Stimulated activated naive CD8-positive, alpha-beta T cell treated with anti-CD3 and anti-CD28 coated beads, Interleukin-15, amount 100 ng/mL, for 72 hours (primary cell): ENCODE data around the gene KRT76.
A peak's percentile ranks its signal among the peaks of the same experiment; 100 is the strongest.

Experiments used
- ATAC-seq: fragments of 150-1000 bp; cut with Tn5 transposase; 2 replicates; pipeline ENCODE4 v1.10.0; 2021; ENCODE audit warnings: mild to moderate bottlenecking, moderate library complexity
- DNase-seq, 2 donors: peaks; one replicate each; pipeline ENCODE4 v3.0.0; 2021 to 2022
- H3K27ac Mint-ChIP-seq, 2 donors: one replicate each; pipeline ENCODE4 v1.8.0; 2022; ENCODE audit warnings: mild to moderate bottlenecking in 2 of 2, mixed read lengths in 2 of 2, moderate library complexity in 2 of 2
- H3K27me3 Mint-ChIP-seq: one replicate; pipeline ENCODE4 v1.8.0; 2022; ENCODE audit warnings: mixed read lengths
- H3K4me1 Mint-ChIP-seq: one replicate; pipeline ENCODE4 v1.8.0; 2022; ENCODE audit warnings: mild to moderate bottlenecking, mixed read lengths
- H3K4me3 Mint-ChIP-seq, 2 donors: one replicate each; pipeline ENCODE4 v1.8.0; 2022; ENCODE audit warnings: mild to moderate bottlenecking in 2 of 2, mixed read lengths in 2 of 2, moderate library complexity in 1 of 2
- H3K9me3 Mint-ChIP-seq, 2 donors: one replicate each; pipeline ENCODE4 v1.8.0; 2022; ENCODE audit warnings: mixed read lengths in 2 of 2

KRT76 gene

DNA sequence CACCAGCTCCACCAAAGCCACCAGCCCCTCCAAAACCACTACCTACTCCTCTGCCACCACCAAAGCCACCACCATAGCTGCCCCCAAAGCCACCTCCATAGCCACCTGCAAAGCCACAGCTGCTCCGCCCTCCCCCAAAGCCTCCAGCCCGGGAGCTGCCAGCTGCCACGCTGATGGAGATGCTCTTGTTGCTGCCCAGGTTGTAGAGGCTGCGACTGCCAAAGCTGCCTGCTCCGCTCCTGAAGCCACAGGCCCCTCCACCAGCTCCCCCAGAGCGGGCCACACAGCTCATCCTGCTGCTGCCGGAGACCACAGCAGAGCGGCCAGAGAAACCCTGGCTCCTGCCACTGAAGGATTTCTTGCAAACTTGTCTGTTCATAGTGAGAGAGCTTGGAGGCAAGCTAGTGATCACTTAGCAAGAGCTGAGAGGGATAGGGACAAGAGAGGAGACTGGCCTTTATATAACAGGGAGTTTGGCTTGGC, at the start of gene KRT76:
KRT76 (minus strand) TSS at position 433 of the 483 bp plus-strand sequence; CDS start at position 379, 54 bp downstream.
- no peaks in the 10 kb centered on the region for H3K27me3 Mint-ChIP-seq
- H3K27ac Mint-ChIP-seq: no peak within 1 kb of the TSS
- H3K4me3 Mint-ChIP-seq: no peak within 1 kb of the TSS
- H3K9me3 Mint-ChIP-seq: no peaks in the 10 kb centered on the region
- ATAC-seq: no peak
- DNase-seq: no peak
- H3K4me1 Mint-ChIP-seq: no peaks in the 10 kb centered on the region

DNA sequence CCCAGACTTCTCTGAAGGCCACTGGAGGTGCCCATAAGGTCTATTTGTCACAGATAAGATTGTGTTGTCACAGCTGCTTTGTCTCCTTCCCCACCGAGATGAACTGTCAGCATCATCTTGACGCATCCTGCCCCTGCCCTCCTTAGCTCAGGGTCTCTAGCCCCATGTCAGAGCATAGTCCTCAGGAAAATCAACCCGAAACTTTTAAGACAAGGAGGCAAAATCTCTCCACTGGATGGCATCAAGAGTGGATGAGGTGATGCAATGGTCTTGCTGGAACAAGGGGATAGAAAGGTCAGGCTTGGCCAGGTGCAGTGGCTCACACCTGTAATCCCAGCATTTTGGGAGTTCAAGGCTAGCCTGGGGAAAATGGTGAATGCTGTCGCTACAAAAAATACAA, 48.8 kb upstream of the KRT76 start:
- no peak for DNase-seq
- no peaks in the 10 kb centered on the region for H3K9me3 Mint-ChIP-seq
- H3K4me3 Mint-ChIP-seq: no peak overlapping the region
- H3K27me3 Mint-ChIP-seq: no peaks in the 10 kb centered on the region
- H3K27ac Mint-ChIP-seq: peak overlapping the region in 1 of 2 donors; percentile 42
- ATAC-seq: no peak
- H3K4me1 Mint-ChIP-seq: peaks cover 27% of the 10 kb centered on the region

- H3K9me3 Mint-ChIP-seq: no peaks in the 10 kb centered on the region
- DNase-seq: no peak
- H3K4me3 Mint-ChIP-seq: no peak overlapping the region
- H3K27me3 Mint-ChIP-seq: no peaks in the 10 kb centered on the region
- H3K4me1 Mint-ChIP-seq: peaks cover 27% of the 10 kb centered on the region
- no peak for ATAC-seq
- H3K27ac Mint-ChIP-seq: no peak overlapping the region
Measured at GRCh38 chr12:52824741-52825410, 47.7 kb upstream of the KRT76 start.

DNA sequence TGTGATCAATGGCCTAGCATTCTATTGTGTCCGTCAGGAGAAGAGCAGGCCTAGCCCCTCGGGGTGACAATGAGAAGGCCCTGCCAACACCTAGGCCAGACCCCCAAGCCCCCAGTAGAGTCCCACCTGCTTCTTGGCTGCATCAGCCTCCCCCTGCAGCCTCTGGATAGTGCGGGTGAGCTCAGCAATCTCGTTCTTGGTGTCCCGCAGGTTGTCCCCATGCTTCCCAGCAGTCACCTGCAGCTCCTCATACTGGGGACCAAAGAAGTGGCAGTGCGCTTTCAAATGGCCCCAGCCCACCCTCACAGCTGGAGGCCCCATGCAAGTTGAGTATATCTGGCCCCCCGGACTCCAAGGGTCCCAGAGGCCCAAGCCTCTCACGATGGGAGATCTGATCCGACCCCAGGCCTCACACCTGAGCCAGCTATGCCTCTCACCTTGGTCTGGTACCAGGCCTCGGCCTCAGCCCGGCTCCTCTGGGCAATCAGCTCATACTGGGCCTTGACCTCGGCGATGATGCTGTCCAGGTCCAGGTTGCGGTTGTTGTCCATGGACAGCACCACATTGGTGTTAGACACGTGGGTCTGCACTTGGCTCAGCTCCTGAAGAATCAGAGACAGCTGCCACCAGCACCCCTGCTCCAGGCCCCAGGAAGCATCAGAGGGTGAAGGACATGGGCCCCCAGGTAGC, 46.8 kb upstream of the KRT76 start:
- Mint-ChIP-seq H3K4me3 (no peak overlapping the region), H3K27me3 (no peaks in the 10 kb centered on the region), H3K4me1 (peaks cover 22% of the 10 kb centered on the region), H3K27ac (no peak overlapping the region), H3K9me3 (no peaks in the 10 kb centered on the region)
- ATAC-seq (no peak), DNase-seq (no peak)

DNA sequence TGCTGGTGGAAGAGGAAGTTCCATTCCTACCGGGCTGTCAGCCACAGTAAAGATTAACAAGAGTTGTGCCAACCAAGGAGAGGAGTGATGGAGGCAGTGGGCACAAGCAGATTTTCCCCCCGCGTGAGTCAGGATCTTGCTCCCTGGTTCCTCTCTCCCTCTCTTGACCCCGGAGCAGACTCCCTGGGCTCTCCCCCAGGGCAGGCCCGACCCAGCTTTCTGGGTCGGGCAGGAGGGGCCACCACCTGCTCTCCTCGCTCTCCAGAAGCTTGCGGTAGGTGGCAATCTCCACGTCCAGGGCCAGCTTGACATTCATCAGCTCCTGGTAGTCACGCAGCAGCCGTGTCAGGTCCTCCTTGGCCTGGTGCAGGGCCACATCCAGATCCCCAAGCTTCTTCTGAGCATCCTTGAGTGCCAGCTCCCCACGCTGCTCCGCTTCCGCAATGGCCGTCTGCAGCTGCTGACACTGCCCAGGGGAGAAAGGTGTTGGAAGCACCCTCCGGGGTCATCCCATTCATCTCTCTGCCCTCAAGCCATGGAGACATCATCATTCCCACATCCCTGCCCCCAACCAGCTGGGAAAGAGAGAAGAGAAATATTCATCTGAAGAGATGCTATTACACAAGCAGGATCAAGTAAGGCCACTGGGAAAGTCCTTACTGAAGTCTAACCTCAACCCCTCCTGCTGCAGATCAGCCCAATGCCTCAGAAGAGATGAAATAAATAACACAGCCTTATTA, 45.8 kb upstream of the KRT76 start:
- Mint-ChIP-seq H3K27ac (no peak overlapping the region), H3K4me3 (no peak overlapping the region)

GRCh38 chr12:52821826-52822660, 44.9 kb upstream of the KRT76 start:
- Mint-ChIP-seq H3K27me3 (no peaks in the 10 kb centered on the region), H3K27ac (peak overlapping the region in 1 of 2 donors; percentile 68), H3K4me3 (no peak overlapping the region), H3K4me1 (peaks cover 24% of the 10 kb centered on the region), H3K9me3 (no peaks in the 10 kb centered on the region)
- DNase-seq: no peak
- ATAC-seq: no peak

More for the DNA sequence above, 45.8 kb upstream of the KRT76 start:
- H3K9me3 Mint-ChIP-seq: no peaks in the 10 kb centered on the region
- DNase-seq (no peak), ATAC-seq (no peak)
- no peaks in the 10 kb centered on the region for H3K27me3 Mint-ChIP-seq
- peaks cover 20% of the 10 kb centered on the region for H3K4me1 Mint-ChIP-seq

DNA sequence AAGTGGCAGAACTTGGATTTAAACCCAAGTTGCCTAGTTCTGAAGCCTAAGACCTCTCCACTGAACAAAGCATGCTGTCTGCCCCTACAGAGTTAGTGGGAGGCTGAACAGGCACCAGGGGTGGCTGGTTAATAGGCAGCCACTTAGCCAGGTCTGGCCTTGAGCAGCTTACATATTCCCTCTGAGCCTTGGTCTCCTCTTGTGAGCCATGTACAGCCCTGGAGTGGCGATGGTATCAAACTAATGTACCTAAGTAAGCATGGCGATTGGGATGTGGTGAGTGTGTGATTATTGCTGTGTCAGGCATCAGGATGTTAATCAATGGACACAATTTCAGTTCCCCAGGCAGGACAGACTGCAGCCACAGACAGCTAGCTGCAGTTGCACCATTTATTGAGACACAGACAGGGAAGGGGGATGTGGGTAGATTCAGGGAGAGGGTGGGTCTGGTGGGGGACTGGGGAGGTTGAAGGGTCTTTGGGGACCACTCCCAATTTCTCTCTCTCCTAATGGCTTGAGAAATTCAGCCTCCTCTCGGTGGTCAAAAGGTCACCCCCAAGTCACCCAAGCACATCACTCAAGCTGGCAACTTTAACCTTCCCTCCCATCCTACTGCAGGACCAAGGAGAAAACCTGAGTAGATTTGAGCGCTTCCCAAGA, 44.1 kb upstream of the KRT76 start:
- H3K27ac Mint-ChIP-seq: peak overlapping the region in 1 of 2 donors; percentile 17
- peaks cover 24% of the 10 kb centered on the region for H3K4me1 Mint-ChIP-seq
- ATAC-seq (no peak), DNase-seq (no peak)
- H3K9me3 Mint-ChIP-seq: no peaks in the 10 kb centered on the region
- H3K4me3 Mint-ChIP-seq: no peak overlapping the region
- H3K27me3 Mint-ChIP-seq: no peaks in the 10 kb centered on the region

DNA sequence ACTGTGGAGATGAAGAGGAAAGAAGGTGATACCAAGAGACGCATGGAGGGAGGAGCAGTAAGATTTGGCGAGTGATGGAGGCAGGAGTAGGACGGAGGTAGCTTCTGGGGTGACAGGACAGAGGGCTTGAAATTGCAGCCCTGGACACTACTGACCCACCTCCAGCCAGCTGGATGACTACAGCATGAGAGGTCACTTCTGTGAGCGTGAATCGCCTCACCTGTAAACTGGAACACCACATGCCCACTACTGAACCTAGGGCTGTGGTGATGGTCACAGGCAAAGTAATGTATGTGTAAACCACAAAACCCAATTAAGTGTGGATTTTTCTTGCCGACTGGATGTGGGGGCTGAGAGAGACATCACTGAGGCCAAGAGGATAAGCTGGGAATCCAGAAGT, 43.4 kb upstream of the KRT76 start:
- DNase-seq (no peak), ATAC-seq (no peak)
- Mint-ChIP-seq H3K4me3 (no peak overlapping the region), H3K9me3 (no peaks in the 10 kb centered on the region), H3K27me3 (no peaks in the 10 kb centered on the region), H3K27ac (peak overlapping the region in 1 of 2 donors; percentile 52), H3K4me1 (peaks cover 24% of the 10 kb centered on the region)

DNA sequence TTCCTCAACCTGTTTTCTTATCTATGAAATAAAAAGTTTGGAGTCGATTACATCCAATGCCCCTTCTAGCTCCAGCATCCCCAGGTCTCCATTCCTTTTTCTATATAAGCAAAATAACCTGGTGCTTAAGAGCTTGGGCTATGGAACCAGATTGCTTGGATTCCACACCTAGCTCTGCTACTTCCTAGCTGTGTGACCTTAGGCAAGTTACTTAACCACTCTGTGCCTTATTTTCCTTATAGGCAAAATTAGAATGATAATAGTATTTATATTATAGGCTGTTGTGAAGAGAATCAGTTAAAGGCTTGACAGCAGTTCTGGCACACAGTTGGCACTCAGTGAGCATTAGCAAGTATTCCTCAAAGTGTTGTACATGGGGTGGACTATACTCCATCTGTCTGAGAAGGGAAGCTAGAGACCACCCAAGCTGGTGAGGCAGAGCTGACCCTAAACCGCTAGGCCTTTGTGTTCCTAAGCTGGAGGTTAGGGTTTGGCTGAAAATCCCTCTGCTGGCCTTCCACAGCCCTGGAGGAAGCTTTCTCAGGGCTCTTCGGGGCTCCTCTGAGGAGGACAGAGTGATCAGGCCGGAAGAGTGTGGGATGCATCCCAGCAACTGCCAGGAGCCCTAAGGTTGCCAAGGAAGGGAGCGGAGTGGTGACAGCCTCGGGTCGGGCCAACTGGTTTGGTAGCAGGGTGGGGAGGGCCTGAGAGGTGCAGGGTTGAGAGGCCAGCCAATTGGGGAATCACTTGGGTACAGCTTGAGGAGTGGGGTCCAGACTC, 42.8 kb upstream of the KRT76 start:
- H3K27me3 Mint-ChIP-seq: no peaks in the 10 kb centered on the region
- ATAC-seq: no peak
- peaks cover 24% of the 10 kb centered on the region for H3K4me1 Mint-ChIP-seq
- peak overlapping the region in 1 of 2 donors; percentile 52 for H3K27ac Mint-ChIP-seq
- no peak for DNase-seq
- H3K4me3 Mint-ChIP-seq: no peak overlapping the region
- H3K9me3 Mint-ChIP-seq: no peaks in the 10 kb centered on the region

- Mint-ChIP-seq H3K4me1 (peaks cover 24% of the 10 kb centered on the region), H3K27ac (no peak overlapping the region), H3K4me3 (no peak overlapping the region), H3K27me3 (no peaks in the 10 kb centered on the region), H3K9me3 (no peaks in the 10 kb centered on the region)
- DNase-seq (no peak), ATAC-seq (no peak)
Measured at GRCh38 chr12:52818887-52819420, 41.8 kb upstream of the KRT76 start.

- no peak overlapping the region for H3K4me3 Mint-ChIP-seq
- no peaks in the 10 kb centered on the region for H3K27me3 Mint-ChIP-seq
- no peak for ATAC-seq
- H3K9me3 Mint-ChIP-seq: no peaks in the 10 kb centered on the region
- peak overlapping the region in 1 of 2 donors; percentile 77 for H3K27ac Mint-ChIP-seq
- no peak for DNase-seq
- peaks cover 24% of the 10 kb centered on the region for H3K4me1 Mint-ChIP-seq
Measured at GRCh38 chr12:52818388-52818787, 41.2 kb upstream of the KRT76 start.

- no peaks in the 10 kb centered on the region for H3K9me3 Mint-ChIP-seq
- ATAC-seq: peak; percentile 39
- no peak overlapping the region for H3K4me3 Mint-ChIP-seq
- H3K27ac Mint-ChIP-seq: peak overlapping the region in 1 of 2 donors; percentile 12
- H3K4me1 Mint-ChIP-seq: peaks cover 21% of the 10 kb centered on the region
- DNase-seq: no peak
- H3K27me3 Mint-ChIP-seq: no peaks in the 10 kb centered on the region
Measured at GRCh38 chr12:52817699-52818238, 40.6 kb upstream of the KRT76 start.

GRCh38 chr12:52817003-52817698, 40.0 kb upstream of the KRT76 start:
- no peak overlapping the region for H3K4me3 Mint-ChIP-seq
- no peak for DNase-seq

More at GRCh38 chr12:52817003-52817698, 40.0 kb upstream of the KRT76 start:
- Mint-ChIP-seq H3K27me3 (no peaks in the 10 kb centered on the region), H3K9me3 (no peaks in the 10 kb centered on the region), H3K4me1 (peaks cover 16% of the 10 kb centered on the region), H3K27ac (no peak overlapping the region)
- no peak for ATAC-seq
